AML-193 (cell line): ENCODE measurements around the gene ZNF766.
A peak's percentile ranks its signal among the peaks of the same experiment; 100 is the strongest.
"Not testable (repeated sequence)": the region's sequence is repeated elsewhere in the genome, so short reads cannot be mapped to it uniquely, and the experiment has no call there.

ENCODE experiments used
- DNase-seq, 2 experiments: peaks; one replicate each; lab custom pipeline; 2025; lab: John Stamatoyannopoulos, UW

Gene ZNF766

GRCh38 chr19:52275988-52276387, 6.6 kb downstream of the ZNF766 start:
- no peak for DNase-seq

GRCh38 chr19:52277471-52277870, 8.1 kb downstream of the ZNF766 start:
- no peak for DNase-seq

GRCh38 chr19:52286256-52286655, 16.9 kb downstream of the ZNF766 start:
- no peak for DNase-seq

DNA sequence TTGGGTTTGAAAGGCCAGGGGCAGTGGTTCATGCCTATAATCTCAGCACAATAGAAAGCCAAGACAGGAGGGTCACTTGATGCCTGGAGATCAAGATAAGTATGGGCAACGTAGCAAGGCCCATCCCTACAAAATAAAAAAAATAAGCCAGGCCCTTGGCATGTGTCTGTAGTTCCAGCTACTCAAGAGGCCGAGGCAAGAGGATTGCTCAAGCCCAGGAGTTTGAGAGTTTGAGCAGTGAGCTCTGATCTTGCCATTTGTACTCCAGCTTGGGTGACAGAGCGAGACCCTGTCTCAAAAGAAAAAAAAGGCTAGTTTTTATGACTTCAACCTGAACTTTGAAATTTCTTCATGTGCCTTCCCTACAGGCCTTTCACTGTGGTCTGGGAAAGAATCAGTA, 22.4 kb downstream of the ZNF766 start:
- no peak for DNase-seq

- DNase-seq, result not testable (repeated sequence)
These were observed 23.6 kb downstream of the ZNF766 start for GRCh38 chr19:52292946-52293345.

- peak in 1 of 2 experiments; percentile 35 for DNase-seq
These were observed 27.0 kb downstream of the ZNF766 start for GRCh38 chr19:52296400-52296772.

DNA sequence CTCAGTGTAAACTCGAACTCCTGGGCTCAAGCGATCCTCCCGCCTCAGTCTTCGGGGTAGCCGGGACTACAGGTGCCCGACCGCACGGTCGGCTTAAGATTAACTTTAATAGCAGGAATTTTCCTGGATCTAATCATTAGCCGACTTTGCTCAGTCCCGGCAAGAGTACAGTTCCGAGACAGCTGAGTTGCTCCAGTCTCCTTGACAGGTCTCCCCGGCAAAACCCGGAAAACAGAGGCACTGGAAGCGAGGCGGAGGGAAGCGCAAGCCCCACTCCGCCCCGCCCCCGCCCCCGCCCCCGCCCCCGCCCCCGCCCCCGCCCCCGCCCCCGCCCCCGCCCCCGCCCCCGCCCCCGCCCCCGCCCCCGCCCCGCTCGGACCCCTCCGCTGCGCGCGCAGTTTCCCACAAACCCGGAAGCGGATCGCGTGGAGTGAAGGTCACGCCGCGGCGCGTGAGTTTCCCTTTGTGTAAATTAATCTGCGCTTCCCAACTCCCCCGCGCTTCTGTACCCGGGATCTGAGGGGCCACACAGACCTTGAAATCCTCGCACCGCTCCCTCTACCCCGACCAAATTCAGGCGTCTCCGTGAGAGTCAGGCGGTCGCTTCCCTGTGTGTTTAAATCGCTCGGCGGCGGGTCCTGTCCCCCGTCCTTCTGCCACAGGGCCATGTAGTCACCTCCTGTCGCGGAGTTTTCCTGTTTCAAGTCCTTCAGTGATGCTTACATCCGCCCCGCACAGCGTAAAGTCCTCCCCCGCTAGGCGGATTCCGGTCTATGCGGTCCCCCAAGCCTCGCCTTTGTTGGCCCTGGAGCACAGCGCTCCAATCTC, 27.6 kb downstream of the ZNF766 start, which contains the start of gene ZNF480:
ZNF480 (plus strand) TSS at position 397 of the 828 bp plus-strand sequence. CDS start 3,244 bp downstream, outside the sequence.
- peak; percentile 52 to 71 for DNase-seq

GRCh38 chr19:52297601-52298364, 28.4 kb downstream of the ZNF766 start:
- DNase-seq, result peak; percentile 13 to 18

DNA sequence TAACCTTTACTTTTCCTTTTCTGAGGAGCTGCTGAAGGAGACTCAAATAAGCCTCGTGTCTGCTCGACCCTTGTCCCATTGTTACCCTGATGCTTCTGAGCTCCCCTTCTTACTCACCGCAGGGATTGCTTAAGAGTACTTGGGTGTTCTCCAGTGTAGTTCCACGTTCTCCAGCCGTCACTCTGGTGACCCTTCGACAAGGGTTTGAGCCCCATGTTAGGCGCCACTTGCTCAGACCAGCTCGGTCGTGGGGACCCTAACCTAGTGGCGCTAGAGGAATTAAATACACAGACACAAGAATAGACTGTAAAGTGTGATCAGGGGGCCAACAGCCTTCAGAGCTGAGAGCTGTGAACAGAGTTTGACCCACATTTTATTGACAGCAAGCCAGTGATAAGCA, 37.9 kb downstream of the ZNF766 start:
- no peak for DNase-seq

GRCh38 chr19:52322429-52322828, 53.0 kb downstream of the ZNF766 start:
- no peak for DNase-seq

DNA sequence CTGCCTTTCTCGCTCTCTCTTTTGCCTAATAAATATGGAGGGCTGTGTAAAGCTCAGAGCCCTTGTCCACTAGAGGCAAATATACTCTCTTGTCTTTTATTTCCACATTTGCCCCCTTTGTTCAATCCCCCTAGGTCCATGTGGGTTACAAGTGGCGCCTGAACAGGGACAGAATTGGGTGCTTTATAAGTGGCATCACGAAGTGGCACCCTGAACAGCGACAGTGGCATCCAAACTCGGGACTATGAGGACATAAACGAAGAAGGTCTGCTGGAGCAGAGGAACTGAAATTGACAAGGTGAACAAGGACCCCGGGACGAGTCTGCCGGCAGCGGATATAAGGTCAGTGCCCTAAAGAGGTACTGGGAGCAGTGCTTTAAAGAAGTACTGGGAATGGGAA, 62.4 kb downstream of the ZNF766 start:
- DNase-seq, result no peak

DNA sequence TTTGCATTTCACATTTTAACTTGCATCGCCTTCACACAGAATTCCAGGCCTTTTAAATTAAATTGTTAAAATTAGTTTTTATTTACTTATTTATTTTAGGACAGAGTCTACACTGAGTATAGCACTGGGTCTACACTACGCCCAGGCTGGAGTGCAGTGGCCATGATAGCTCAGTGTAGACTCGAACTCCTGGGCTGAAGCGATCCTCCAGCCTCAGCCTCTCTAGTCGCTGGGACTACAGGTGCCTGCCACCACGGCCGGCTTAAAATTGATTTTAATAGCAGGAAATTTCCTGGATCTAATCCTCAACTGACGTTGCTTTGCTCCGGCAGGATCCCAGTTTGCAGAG, 66.4 kb downstream of the ZNF766 start:
- DNase-seq, result no peak

DNA sequence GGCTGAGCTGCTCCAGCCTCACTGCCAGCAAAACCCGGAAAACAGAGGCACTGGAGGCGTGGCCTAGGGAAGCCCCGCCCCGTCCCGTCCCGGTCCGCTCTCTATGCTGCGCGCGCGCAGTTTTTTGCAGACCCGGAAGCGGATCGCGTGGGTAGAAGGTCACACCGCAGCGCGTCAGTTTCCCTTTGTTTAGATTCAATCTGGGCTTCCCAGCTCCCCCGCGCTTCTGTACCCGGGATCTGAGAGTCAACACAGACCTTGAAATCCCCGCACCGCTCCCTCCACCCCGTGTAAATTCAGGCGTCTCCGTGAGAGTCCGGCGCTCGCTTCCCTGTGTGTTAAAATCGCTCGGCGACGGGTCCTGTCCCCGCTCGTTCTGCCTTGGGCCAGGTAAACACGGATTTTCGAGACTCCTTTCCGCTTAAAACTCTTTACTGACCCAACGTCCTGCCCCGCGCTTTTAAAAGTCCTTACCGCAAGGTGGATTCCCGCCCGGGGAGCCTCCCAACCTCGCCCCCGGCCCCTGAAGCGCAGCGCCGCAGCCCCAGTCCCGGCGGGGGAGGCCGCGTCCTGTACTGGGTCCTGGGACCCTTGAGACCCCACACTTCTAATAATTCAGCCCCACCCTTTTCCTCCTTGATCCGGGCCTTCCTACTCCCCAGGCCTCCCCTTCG, 66.9 kb downstream of the ZNF766 start, which contains the start of gene ZNF610:
ZNF610 (plus strand) TSS at position 127 of the 674 bp plus-strand sequence. CDS start 12,930 bp downstream, outside the sequence.
- peak; percentile 78 for DNase-seq

DNA sequence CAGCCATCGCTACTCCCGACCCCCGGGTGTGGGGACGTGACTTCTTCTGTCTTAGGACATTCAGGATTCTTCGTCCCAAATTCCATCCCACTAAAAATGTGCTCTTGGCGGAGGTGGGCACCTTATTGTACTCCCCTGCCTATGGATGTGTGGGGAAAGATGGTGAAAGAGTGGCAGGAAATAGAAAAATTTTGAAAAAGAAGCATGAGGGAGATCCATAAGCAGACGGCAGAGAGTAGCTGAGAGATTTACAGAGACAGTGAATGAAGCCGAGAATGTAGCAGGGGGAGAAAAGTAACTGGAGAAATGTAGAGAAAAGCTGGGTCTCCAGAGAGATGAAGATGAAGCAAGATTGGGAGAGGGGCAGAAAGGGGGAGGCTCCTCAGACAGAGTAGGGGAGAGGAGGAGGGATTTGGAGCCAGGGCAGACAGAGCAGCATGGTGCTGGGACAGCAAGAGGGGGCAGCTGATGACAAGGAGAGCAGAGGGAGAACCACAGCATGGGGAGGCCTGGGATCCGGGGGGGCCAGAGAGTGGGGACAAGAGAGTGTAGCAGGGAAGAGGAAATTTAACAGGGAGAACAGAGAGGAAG, 67.5 kb downstream of the ZNF766 start:
- peak in 1 of 2 experiments; percentile 8 for DNase-seq

GRCh38 chr19:52339022-52339421, 69.6 kb downstream of the ZNF766 start:
- not testable (repeated sequence) for DNase-seq

- DNase-seq, result peak; percentile 40 to 63
These were observed 74.2 kb downstream of the ZNF766 start for GRCh38 chr19:52343548-52343947.

- DNase-seq, result no peak
These were observed 75.8 kb downstream of the ZNF766 start for GRCh38 chr19:52345162-52345561.
